Neural cell (in vitro differentiated cells): ENCODE results near the gene SMARCA4. TPM values are rescaled to one million over a fixed set of nuclear protein-coding genes. Genes with fewer than 3 reads are reported as not detected.
"Not testable (repeated sequence)": the region's sequence is repeated elsewhere in the genome, so short reads cannot be mapped to it uniquely, and the experiment has no call there.

Experiments used
- H2AFZ ChIP-seq: fragments of 200-600, 300-800 bp; sonication (generic), shearing (Covaris generic); 2 replicates; pipeline ENCODE4 v1.6.0; 2014; ENCODE audit warnings: low read depth, mild to moderate bottlenecking, antibody characterized with exemption, low read length, moderate library complexity
- H3F3A ChIP-seq: fragments of 200-600 bp; shearing (Covaris generic); 2 replicates; pipeline ENCODE4 v1.6.1; 2016; ENCODE audit warnings: mild to moderate bottlenecking, moderate library complexity, mixed read lengths, antibody characterized with exemption, low read length; ENCODE audit not compliant: insufficient read depth, poor library complexity, severe bottlenecking
- H3K27ac ChIP-seq: fragments of 200-600, 300-800 bp; sonication (generic), shearing (Covaris generic); 2 replicates; pipeline ENCODE4 v1.5.1; 2014; ENCODE audit warnings: mild to moderate bottlenecking, low read length, moderate library complexity
- H3K27me3 ChIP-seq: fragments of 300-800, 200-600 bp; sonication (generic), shearing (Covaris generic); 2 replicates; pipeline ENCODE4 v1.6.0; 2014; ENCODE audit warnings: mild to moderate bottlenecking, low read depth, low read length, moderate library complexity; ENCODE audit not compliant: insufficient read depth
- H3K36me3 ChIP-seq: fragments of 300-800, 200-600 bp; sonication (generic), shearing (Covaris generic); 2 replicates; pipeline ENCODE4 v1.5.1; 2014; ENCODE audit warnings: mild to moderate bottlenecking, antibody characterized with exemption, low read length, moderate library complexity; ENCODE audit not compliant: insufficient read depth
- H3K4me2 ChIP-seq: fragments of 300-800, 200-600 bp; sonication (generic), shearing (Covaris generic); 2 replicates; pipeline ENCODE4 v1.6.0; 2014; ENCODE audit warnings: mild to moderate bottlenecking, low read length
- H3K4me3 ChIP-seq: fragments of 300-800, 200-600 bp; sonication (generic), shearing (Covaris generic); 2 replicates; pipeline ENCODE4 v1.5.1; 2014; ENCODE audit warnings: mild to moderate bottlenecking, low read length, moderate library complexity
- H3K79me2 ChIP-seq: fragments of 200-600 bp; shearing (Covaris generic); replicated peaks from 2 replicates; pipeline ENCODE4 v1.6.0; 2014; ENCODE audit warnings: mild to moderate bottlenecking, low read length, moderate library complexity; ENCODE audit not compliant: insufficient read depth
- H3K9ac ChIP-seq: fragments of 300-800, 200-600 bp; sonication (generic), shearing (Covaris generic); 2 replicates; pipeline ENCODE4 v1.6.1; 2016; ENCODE audit warnings: mild to moderate bottlenecking, low read length, mixed read lengths
- H3K9me2 ChIP-seq: fragments of 200-600 bp; shearing (Covaris generic); 2 replicates; pipeline ENCODE4 v1.6.1; 2016; ENCODE audit warnings: mild to moderate bottlenecking, low read length, mixed read lengths; ENCODE audit not compliant: insufficient read depth
- H3K9me3 ChIP-seq: fragments of 200-600, 300-800 bp; sonication (generic), shearing (Covaris generic); 2 replicates; pipeline ENCODE4 v1.6.1; 2016; ENCODE audit warnings: mild to moderate bottlenecking, mixed run types, low read length, moderate library complexity, mixed read lengths
- H4K20me1 ChIP-seq: fragments of 200-600 bp; shearing (Covaris generic); 2 replicates; pipeline ENCODE4 v1.6.1; 2016; ENCODE audit warnings: mild to moderate bottlenecking, mixed run types; ENCODE audit not compliant: insufficient read depth
- CTCF ChIP-seq: fragments of 450-650 bp; IDR thresholded peaks from 2 replicates; pipeline ENCODE4 v1.5.1; 2014; ENCODE audit warnings: antibody characterized with exemption, mild to moderate bottlenecking, moderate library complexity; ENCODE audit not compliant: poor library complexity, severe bottlenecking
- EP300 ChIP-seq: fragments of 450-650 bp; conservative IDR thresholded peaks from 2 replicates; pipeline ENCODE4 v1.6.1; 2014; ENCODE audit warnings: antibody characterized with exemption, mild to moderate bottlenecking, moderate library complexity; ENCODE audit not compliant: poor library complexity, severe bottlenecking
- EZH2 ChIP-seq: fragments of 200-600, 300-800 bp; shearing (Covaris generic), sonication (generic); IDR thresholded peaks from 2 replicates; pipeline ENCODE4 v1.6.1; 2014; ENCODE audit warnings: antibody characterized with exemption, low read length, borderline replicate concordance, mild to moderate bottlenecking; ENCODE audit not compliant: insufficient read depth, poor library complexity, severe bottlenecking
- MXI1 ChIP-seq: fragments of 450-650 bp; conservative IDR thresholded peaks from 2 replicates; pipeline ENCODE4 v1.6.1; 2014; ENCODE audit warnings: antibody characterized with exemption, mild to moderate bottlenecking; ENCODE audit not compliant: poor library complexity, severe bottlenecking
- POLR2AphosphoS5 ChIP-seq: IDR thresholded peaks from 2 replicates; pipeline ENCODE4 v1.6.1; 2012
- RAD21 ChIP-seq: fragments of 450-650 bp; conservative IDR thresholded peaks from 2 replicates; pipeline ENCODE4 v1.6.1; 2014; ENCODE audit warnings: antibody characterized with exemption, mild to moderate bottlenecking, moderate library complexity
- REST ChIP-seq: IDR thresholded peaks from 2 replicates; pipeline ENCODE4 v1.6.1; 2012; ENCODE audit warnings: borderline replicate concordance
- SMC3 ChIP-seq: fragments of 450-650 bp; conservative IDR thresholded peaks from 2 replicates; pipeline ENCODE4 v1.6.1; 2014; ENCODE audit warnings: antibody characterized with exemption, mild to moderate bottlenecking, moderate library complexity; ENCODE audit not compliant: poor library complexity
- TAF1 ChIP-seq: IDR thresholded peaks from 2 replicates; pipeline ENCODE4 v1.6.1; 2012; ENCODE audit warnings: low read depth
- polyA plus RNA-seq: library from polyadenylated mRNA; depleted of rRNA; stranded (reverse); fragments of >200 nt; gene quantifications from 2 replicates; pipeline ENCODE4 v1.2.3, GENCODE V29; 2014

Gene SMARCA4
- polyA plus RNA-seq, 1 donor from 2014 or later = 97.3 TPM

DNA sequence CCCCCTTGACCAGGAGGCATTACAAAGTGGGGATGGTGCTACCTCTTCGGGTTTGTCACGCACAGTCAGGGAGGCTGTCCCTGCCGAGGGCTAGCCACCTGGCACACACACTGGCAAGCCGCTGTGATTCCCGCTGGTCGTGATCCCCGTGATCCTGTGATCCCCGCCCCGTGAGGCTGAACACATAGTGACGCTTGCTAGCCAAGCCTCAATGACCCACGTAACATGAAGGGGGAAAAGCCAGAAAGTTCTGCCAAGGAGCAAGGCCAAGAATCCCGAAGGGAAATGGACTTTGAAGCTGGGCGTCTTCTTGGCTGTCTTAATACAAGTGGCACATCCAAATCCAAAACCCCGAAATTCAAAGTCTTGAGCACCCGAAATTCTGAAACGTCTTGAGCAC lies 142.1 kb downstream of the SMARCA4 start:
- peaks cover 30% of the 10 kb centered on the region for H3K79me2 ChIP-seq
- H4K20me1 ChIP-seq = no peaks in the 10 kb centered on the region
- TF ChIP-seq TAF1 (no peak), SMC3 (no peak), RAD21 (no peak), CTCF (no peak), EZH2 (no peak), EP300 (no peak), MXI1 (no peak), REST (no peak), POLR2AphosphoS5 (no peak)

GRCh38 chr19:11103667-11104066 lies 142.8 kb downstream of the SMARCA4 start:
- H3K9me2 ChIP-seq, H4K20me1 ChIP-seq, H3K27ac ChIP-seq, H3K36me3 ChIP-seq, H3K4me3 ChIP-seq, H3K9me3 ChIP-seq, H2AFZ ChIP-seq, H3K27me3 ChIP-seq, H3F3A ChIP-seq, H3K9ac ChIP-seq, H3K4me2 ChIP-seq: not testable (repeated sequence)
- peaks cover 23% of the 10 kb centered on the region for H3K79me2 ChIP-seq

More for the DNA sequence above, 142.1 kb downstream of the SMARCA4 start:
- no peak overlapping the region for H3K4me2 ChIP-seq
- no peaks in the 10 kb centered on the region for H3K36me3 ChIP-seq
- no peaks in the 10 kb centered on the region for H3K9me2 ChIP-seq
- H3K4me3 ChIP-seq = no peak overlapping the region
- H3F3A ChIP-seq = no peaks in the 10 kb centered on the region
- H3K9me3 ChIP-seq = no peaks in the 10 kb centered on the region
- H3K9ac ChIP-seq = no peak overlapping the region
- H3K27ac ChIP-seq = no peak overlapping the region
- H2AFZ ChIP-seq = no peak overlapping the region
- H3K27me3 ChIP-seq = no peaks in the 10 kb centered on the region

- Histone ChIP-seq H2AFZ (no peak overlapping the region), H3F3A (no peaks in the 10 kb centered on the region), H3K9me2 (no peaks in the 10 kb centered on the region), H4K20me1 (no peaks in the 10 kb centered on the region), H3K36me3 (no peaks in the 10 kb centered on the region), H3K27me3 (no peaks in the 10 kb centered on the region), H3K9me3 (no peaks in the 10 kb centered on the region), H3K9ac (no peak overlapping the region), H3K4me3 (no peak overlapping the region), H3K4me2 (no peak overlapping the region), H3K27ac (no peak overlapping the region), H3K79me2 (peaks cover 9% of the 10 kb centered on the region)
- TF ChIP-seq POLR2AphosphoS5 (peak; percentile 7), CTCF (no peak)
Observed at GRCh38 chr19:11105014-11105636, 144.3 kb downstream of the SMARCA4 start.
